GM20000 (cell line): Measurements from ENCODE around the gene UACA.

Experiments
- DNase-seq: peaks from one replicate; pipeline ENCODE4 v3.0.0; 2012; ENCODE audit warnings: low spot score
- CTCF ChIP-seq: IDR thresholded peaks from 2 replicates; pipeline ENCODE4 v1.5.1; 2012; ENCODE audit warnings: mild to moderate bottlenecking, control low read depth; ENCODE audit errors: extremely low read depth, missing control alignments

The UACA gene

GRCh38 chr15:70615435-70616310 is 147.7 kb downstream of the UACA start:
- no peak for DNase-seq
- TF ChIP-seq CTCF: no peak

- no peak for DNase-seq
- TF ChIP-seq CTCF: no peak
Measured at GRCh38 chr15:70614221-70614620, 149.1 kb downstream of the UACA start.

- no peak for DNase-seq
- no peak for TF ChIP-seq CTCF
Measured at GRCh38 chr15:70613271-70613670, 150.1 kb downstream of the UACA start.

GRCh38 chr15:70611286-70611685 is 152.1 kb downstream of the UACA start:
- no peak for DNase-seq
- no peak for TF ChIP-seq CTCF

- no peak for DNase-seq
- no peak for TF ChIP-seq CTCF
Measured at GRCh38 chr15:70610541-70610940, 152.8 kb downstream of the UACA start.

GRCh38 chr15:70609889-70610288 is 153.5 kb downstream of the UACA start:
- TF ChIP-seq CTCF: no peak
- DNase-seq: no peak

GRCh38 chr15:70608144-70608543 is 155.2 kb downstream of the UACA start:
- DNase-seq: no peak
- TF ChIP-seq CTCF: no peak
